ENCODE results near the gene MYH16.
"Not testable (repeated sequence)": the region's sequence is repeated elsewhere in the genome, so short reads cannot be mapped to it uniquely, and the experiment has no call there.

The MYH16 gene

DNA sequence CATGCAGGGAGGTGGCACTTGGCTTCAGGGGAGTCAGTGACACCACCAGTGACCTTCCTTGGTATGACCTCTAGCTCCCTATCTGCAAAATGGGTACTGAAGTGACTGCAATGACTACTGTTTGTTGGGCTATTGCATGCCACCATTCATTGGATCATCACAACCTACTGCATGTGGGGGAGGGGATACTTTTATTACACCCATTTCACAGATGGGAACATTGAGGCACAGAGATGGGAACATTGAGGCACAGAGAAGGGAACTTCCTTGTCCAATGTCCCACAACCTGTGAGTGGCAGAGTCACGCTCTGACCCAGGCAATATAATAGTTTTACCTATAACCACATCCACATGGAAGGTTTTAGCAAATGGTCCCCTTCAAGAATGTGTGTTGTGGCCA, 12.2 kb upstream of the MYH16 start:
- DNase-seq: no peak

DNA sequence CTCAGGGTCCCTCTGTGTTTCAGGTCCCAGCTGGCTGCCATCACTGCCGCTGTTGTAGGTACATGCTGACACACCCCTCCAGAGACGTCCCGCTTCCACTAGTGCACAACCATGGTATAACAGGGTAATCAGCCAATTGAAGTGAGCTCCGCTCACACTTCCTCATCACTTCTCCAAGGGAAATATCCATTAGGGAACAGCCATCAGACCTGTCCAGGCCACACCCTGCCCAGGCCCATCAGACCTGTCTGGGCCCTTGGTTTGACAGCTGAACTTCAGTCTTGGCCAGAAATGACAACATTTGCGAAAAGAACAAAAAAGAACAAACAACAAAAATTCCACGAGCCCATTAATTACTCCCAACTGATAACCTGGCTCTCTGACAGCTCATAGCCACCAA, 11.0 kb upstream of the MYH16 start:
- DNase-seq: no peak

DNA sequence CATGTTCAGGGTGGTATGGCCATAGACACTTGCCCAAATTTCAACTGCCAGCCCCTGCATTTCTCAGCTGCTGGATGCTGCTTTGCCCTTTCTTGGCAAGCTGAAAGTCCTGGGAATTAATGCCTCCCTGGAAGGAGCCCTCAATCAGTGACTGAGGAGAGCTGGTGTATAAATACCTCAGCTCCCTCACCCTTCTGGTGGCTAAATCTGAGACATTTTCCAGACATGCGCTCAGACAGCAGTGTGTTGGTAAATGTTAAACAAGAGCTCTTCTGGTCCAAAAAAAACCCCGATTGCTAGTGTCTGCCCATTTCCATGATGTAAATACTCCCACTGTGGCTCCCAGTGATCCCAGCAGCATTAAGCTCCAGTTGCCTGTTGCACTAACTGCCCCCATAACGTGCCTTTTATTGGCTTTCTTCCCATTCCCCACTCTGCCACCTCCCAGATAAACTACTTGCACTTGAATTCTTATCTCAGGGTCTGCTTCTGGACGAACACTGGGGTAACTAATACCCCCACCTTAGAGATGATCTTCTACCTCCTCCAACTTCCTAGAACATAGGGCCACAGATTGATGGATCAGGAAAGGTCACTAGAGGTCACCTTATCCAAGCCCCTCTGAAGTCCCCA, 6.7 kb upstream of the MYH16 start:
- no peak for DNase-seq

DNA sequence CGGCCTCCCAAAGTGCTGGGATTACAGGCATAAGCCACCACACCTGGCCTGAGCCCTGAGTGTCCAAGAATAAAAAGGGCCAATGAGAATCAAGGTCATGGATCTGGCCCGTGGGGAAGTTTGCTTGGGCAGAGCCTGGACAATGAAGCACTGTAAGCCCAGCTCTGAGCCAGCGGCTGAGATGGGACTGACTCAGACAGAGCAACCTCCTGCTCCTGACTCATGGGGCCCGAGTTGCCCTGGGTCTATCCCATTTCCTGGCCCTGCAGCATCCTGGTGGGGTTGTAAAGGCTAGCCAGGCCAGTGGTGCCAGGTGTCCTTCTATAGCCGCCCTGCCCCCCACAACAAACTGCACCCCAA, 5.2 kb upstream of the MYH16 start:
- no peak for DNase-seq

DNA sequence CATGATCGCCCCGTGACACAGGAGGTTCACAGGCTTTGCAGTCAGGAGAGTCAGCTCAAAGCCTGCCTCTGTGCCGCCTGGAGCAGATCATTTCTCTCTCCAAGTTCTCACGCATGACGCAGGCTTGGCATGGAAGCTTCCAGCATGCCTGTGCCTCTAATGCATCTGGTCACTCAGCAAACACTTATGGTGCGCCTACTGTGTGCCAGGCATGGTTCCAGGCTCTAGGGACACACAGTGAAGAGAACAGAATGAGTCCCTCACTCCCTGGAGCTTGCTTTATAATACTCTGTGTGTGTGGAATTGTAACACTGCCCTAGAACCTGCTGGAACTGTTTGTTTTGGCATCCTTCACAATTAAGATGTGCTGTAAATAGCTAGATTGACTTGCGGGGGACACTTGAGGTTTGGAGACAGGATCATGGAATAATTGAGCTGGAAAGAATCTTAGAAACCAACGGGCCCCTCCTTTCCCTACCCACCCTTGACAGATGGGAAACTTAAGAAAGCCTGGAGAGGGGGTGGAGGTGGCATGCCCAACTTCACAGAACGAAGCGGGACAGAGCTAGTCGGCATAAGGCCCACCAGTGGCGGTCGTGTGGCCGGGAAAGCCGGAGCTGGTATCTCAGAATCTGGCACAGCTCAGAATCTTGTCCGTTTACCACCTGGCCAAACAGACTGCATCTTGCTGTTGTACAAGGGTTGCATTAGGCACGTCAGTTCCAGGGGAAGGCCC, 4.6 kb upstream of the MYH16 start:
- no peak for DNase-seq

DNA sequence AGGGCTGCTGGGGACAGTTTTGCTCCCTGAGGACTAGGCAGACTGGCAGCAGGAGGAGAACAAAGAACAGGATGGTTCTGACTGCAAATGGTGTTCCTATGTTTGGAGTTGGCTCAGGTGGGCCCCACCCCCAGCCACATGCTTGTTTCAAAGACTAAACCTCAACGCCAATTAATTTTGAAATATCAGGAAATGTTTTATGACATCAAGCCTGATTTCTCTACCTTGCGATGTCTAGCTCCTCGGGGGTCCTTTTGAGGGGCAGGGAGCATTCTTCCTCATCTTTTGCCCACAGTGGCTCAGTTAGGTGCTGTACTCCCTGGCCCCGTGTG, 4.1 kb upstream of the MYH16 start:
- no peak for DNase-seq

DNA sequence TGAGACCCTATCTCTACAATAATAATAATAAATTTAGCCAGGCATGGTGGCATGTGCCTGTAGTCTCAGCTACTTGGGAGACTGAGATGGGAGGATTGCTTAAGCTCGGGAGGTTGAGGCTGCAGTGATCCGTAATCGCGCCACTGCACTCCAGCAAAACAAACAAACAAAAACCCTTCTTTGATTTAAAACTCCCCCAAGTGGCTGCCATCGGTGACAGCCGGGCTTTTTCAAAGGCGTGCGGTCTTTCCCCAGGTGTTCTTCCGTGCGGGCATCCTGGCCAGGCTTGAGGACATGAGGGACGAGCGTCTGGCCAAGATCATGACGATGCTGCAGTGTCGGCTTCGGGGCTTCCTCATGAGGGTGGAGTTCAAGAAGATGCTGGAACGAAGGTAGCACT, 1.9 kb upstream of the MYH16 start:
- DNase-seq: no peak

DNA sequence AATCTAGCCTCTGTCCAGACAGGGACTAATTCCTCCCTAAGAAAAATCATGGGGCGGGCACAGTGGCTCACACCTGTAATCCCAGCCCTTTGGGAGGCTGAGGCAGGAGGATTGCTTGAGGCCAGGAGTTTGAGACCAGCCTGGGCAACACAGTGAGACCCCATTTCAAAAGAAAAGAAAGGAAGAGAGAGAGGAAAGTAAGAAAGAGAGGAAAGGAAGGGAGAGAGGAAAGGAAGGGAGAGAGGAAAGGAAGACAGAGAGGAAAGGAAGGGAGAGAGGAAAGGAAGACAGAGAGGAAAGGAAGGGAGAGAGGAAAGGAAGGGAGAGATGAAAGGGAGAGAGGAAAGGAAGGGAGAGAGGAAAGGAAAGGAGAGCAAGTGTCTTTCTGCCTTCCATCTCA, 922 bp downstream of the MYH16 start:
- DNase-seq: not testable (repeated sequence)

DNA sequence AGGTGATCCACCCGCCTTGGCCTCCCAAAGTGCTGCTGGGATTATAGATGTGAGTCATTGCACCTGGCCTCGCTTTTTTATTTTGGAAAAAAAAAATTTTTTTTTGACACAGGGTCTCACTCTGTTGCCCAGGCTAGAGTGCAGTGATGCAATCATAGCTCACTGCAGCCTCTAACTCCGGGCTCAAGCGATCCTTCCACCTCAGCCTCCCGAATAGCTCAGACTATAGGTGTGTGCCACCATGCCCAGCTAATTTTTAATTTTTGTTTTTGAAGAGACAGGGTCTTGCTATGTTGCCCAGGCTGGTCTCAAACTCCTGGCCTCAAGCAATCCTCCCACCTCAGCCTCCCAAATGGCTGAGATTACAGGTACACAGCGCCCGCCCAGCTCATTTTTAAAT, 2.3 kb downstream of the MYH16 start:
- not testable (repeated sequence) for DNase-seq

DNA sequence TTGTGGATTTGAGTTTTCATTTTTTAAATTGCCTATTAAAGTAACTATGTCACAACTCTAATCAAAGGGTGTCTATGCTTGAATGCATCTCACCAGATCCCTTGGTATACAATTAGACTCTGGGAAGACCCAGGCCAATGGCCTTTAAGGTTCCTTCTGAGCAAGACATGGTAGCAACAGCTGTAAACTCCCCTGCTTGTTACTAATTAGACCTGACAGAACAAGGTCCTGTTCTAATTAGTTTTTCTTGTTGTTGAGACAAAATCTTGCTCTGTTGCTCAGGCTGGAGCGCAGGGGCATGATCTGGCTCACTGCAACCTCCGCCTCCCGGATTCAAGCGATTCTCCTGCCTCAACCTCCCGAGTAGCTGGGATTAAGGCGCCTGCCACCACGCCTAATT, 2.9 kb downstream of the MYH16 start:
- no peak for DNase-seq

DNA sequence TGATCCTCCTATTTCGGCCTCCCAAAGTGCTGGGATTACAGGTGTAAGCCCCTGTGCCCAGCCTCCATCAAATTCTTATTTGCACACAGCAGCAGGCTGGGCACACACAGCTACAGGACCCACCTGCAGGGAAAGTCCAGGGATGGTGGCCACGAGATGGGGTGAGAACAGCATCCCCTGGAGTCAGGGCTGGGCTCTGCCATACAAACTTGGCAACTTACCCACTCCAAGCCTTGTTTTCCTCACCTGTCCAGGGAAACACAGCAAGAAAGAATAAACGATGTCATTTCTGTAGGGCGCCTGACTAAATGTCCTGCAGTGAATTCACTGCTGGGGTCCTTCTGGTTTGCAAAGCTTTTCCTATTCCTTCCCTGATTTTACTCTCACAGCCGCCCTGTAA, 5.5 kb downstream of the MYH16 start:
- DNase-seq: no peak

DNA sequence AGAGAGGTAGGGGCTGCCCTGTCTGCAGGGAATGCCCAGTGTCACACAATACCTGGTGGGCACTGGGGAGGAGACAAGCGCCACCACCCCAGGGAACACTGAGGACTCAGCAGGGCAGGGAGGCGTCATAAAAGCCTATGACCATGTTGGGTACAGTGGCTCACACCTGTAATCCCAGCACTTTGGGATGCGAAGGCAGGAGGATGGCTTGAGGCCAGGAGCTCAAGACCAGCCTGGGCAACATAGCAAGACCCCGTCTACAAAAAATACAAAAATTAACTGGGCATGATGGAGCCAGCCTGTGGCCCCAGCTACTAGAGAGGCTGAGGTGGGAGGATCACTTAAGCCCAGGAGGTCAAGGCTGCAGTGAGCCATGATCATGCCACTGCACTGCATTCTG, 11.5 kb downstream of the MYH16 start:
- not testable (repeated sequence) for DNase-seq

DNA sequence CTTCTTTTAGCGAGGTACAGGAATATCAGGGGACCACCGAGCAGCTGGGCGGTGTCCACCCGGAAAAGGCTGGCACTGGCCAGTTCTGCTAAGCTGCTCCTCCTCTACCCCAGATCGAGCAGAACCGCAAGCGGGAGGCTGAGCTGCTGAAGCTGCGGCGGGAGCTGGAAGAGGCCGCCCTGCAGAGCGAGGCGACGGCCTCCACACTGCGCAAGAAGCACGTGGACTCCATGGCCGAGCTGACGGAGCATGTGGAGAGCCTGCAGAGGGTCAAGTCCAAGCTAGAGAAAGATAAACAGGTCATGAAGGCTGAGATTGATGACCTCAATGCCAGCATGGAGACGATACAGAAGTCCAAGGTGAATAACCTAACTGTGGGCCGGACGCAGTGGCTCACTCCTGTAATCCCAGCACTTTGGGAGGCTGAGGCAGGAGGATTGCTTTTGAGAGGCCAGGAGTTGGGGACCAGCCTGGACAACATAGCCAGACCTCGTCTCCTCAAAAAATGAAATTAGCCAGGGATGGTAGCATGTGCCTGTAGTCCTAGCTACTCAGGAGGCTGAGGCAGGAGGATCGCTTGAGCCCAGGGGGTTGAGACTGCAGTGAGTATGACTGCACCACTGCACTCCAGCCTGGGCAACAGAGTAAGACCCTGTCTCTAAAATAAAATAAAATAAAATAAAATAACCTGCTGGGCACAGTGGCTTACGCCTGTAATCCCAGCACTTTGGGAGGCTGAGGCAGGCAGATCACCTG, 15.3 kb downstream of the MYH16 start:
- DNase-seq: no peak

DNA sequence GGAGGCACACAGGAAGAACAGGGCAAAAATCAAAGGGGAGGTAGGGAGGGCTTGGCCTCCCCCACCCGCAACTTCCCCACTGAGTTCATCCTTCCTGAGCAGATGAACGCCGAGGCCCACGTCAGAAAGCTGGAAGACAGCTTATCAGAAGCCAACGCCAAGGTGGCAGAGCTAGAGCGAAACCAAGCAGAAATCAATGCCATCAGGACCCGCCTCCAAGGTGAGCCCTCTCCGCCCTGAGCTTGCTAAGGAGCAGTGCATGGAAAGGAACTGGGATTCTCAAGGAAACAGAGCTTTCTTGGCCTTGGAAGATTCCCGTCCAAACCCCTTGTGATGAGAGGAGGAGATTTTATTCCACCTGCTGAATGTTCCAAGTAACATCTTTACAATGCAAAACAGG, 16.5 kb downstream of the MYH16 start:
- DNase-seq: no peak

DNA sequence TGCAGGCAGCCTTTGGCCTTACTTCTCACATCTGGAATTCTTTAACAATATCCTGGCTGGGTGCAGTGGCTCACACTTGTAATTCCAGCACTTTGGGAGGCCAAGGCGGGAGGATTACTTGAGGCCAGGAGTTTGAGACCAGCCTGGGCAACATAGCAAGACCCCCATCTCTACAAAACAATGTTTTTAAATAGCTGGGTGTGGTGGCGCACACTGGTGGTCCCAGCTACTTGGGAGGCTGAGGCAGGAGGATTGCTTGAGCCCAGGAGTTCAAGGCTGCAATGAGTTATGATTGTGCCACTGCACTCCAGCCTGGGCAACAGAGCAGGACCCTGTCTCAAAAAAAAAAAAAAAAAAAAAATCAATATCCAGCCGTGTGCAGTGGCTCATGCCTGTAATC, 17.5 kb downstream of the MYH16 start:
- not testable (repeated sequence) for DNase-seq

DNA sequence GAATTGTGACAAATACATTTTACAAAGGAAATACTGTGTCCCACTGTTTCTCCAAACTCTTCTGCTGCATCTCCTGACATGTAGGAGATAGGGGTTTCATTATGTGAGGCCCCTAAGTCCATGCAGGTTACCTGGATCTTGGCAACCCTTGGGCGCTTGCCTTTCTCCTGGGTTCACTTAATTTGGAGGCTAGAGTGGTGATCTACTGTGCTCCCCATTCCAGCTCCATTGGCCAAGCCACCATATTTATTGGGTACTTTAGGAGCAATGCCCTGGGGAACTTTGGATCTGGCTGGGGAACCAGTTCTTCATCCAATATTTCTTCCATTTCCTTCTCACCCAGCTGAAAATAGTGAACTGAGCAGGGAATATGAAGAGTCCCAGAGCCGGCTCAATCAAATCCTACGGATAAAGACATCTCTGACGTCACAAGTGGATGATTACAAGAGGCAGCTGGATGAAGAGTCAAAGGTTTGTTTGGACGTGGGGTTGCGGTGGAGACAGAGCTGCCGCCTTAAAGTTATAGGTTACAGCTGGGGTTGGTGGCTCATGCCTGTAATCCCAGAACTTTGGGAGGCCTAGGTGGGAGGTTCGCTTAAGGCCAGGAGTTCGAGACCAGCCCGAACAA, 18.5 kb downstream of the MYH16 start:
- DNase-seq: peak in 1 of 2 experiments; percentile 10

DNA sequence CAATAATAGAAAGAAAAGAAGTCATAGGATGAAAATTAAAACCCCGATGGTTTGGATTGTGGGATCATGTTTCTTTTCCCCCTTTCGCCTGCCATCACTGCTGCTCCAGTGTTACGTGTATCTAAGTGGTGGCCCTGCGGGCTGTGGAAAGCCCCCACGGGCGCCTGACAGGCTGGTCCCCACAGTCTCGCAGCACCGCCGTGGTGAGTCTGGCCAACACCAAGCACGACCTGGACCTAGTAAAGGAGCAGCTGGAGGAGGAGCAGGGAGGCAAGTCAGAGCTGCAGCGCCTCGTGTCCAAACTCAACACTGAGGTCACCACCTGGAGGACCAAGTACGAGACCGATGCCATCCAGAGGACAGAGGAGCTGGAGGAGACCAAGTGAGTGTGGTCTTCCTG, 19.5 kb downstream of the MYH16 start:
- DNase-seq: no peak

DNA sequence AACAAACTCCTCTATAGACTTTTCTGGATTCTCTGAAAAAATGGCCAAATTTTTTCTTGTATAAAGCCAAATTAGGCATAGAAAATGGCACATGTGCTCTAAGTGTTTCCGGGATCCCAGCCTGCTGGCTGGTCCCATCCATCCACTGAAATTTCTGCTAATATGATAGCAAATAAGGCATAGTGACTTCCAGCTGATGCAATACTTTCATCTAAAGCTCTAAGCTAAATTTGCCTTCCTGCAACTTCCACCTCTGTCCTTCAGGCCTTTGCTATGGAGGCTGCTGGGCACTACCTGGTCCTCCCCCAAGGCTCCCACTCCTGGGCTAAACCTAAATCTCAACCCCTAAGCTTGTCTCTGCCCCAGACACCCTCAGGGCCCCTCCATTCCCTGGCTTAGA, 20.5 kb downstream of the MYH16 start:
- no peak for DNase-seq

DNA sequence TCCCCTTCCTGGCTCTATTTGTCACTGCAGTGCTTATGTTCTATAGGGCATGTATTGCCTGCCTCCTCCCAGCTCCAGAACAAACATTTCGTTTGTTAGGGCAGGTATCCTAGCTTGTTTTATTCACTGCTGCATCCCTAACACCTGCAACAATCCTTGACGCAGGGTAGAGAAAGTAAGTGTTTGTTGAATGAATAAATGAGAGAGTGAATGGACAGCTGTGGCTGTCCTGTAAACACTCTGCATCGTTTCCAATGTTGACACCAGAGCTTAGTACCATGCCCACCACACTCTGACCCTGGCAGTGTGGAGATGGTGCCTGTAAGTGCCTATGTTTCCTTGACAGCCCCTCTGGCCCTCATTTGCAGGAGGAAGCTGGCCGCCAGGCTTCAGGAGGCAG, 21.0 kb downstream of the MYH16 start:
- DNase-seq: no peak

DNA sequence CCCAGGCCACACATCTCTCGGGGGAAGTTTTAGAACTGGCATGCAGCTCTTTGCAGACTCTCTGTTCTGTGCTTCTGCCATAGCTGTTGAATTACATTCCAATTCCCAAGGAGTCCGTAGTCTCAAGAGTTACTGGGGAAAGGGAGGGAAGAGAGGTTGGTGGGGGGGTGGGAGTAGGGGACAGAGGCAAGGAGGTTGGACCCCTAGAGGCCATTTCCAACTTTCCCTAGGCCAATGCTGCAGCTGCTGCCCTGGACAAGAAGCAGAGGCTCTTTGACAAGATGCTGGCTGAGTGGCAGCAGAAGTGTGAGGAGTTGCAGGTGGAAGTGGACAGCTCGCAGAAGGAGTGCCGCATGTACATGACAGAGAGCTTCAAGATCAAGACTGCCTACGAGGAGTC, 23.8 kb downstream of the MYH16 start:
- DNase-seq: no peak

DNA sequence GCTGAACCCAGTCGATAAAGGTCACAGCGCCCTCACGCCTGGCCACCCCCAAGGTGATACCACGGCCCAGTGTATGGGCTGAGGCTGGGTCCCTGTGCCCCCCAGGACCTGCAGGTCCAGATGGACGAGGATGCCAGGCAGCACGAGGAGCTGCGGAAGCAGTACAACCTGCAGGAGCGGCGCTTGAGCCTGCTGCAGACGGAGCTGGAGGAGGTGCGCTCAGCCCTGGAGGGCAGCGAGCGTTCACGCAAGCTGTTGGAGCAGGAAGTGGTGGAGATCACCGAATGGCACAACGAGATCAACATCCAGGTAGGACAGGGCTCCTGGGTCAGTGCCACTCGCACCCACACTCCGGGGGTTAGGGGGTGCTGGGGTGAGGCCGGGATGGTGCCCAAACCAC, 28.9 kb downstream of the MYH16 start:
- DNase-seq: no peak

DNA sequence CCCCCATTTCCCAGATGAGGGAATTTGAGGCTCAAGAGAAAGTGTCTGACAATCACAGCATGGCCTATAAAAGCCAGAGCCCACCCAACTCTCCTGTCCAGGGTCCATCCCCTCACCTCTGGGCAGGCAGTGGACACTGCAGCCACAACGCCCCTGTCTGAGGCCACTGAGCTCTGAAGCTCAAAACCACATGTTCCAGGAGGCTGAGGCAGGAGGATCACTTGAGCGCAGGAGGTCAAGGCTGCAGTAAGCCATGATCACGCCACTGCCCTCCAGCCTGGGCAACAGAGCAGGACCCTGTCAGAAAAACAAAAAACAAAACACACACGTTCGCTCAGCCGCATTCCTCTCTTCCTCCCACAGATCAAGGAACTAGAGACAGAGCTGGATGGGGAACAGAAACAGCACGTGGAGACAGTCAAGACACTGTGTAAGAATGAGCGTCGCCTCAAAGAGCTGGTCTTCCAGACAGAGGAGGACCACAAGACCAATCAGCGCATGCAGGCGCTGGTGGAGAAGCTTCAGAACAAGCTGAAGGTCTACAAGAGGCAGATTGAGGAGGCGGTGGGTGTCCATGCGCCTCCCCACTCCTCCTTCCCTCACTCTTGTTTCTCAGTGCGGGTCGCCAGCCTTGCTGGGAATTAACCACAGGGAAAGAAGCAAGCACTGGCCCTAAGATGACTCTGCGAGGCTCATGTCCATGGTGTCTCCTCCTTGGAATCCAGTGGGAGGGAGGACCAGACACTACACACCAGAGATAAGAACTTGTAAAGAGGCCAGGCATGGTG, 33.0 kb downstream of the MYH16 start:
- DNase-seq: no peak

DNA sequence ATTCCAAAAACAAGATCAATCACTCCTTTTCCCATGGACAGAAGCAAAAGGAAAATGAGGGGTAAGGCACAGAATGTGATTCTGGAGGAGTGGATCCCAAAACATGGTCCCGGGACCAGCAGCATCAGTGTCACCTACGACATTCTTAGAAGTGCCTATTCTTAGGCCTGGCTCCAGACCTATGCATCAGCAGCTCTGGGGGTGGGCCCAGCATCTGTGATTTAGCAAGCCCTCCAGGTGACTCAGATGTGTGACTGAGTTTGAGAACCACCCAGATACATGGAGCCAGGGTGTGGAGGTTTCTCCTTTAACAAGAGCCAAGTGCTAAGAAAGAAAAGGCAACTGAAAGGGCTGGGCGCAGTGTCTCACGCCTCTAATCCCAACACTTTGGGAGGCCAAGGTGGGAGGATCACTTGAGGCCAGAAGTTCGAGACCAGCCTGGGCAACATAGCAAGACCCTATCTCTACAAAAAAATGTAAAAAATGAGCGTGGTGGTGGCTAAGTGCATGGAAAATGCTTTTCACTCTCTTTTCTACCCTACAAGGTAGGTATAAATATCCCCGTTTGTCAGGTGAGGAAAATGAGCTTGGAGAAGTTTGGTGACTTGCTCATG, 35.9 kb downstream of the MYH16 start:
- no peak for DNase-seq

All from NCI-H187 (cell line).